Thyroid gland (tissue), 4 donors: ENCODE measurements around the gene FBXO27.

Experiments
- POLR2A ChIP-seq, 2 donors: fragments of 450-650 bp; IDR thresholded peaks; one replicate each; pipeline ENCODE4 v1.6.1; 2017; ENCODE audit warnings: antibody characterized with exemption in 2 of 2, mild to moderate bottlenecking in 2 of 2, moderate library complexity in 1 of 2
- TF ChIP-seq, protein P1 (sequence below), 6 experiments: fragments of 200-600 bp in 3 of 6; fragments of 450-650 bp in 3 of 6; sonication (generic) in 3 of 6; IDR thresholded peaks; one replicate each; pipeline ENCODE4 v1.5.1; 2016 to 2019; ENCODE audit warnings: antibody characterized with exemption in 6 of 6, mild to moderate bottlenecking in 2 of 6, inconsistent platforms in 1 of 6, moderate library complexity in 1 of 6

GRCh38 chr19:38990949-38991697, 41.2 kb downstream of the FBXO27 start:
- TF ChIP-seq, protein P1, sequence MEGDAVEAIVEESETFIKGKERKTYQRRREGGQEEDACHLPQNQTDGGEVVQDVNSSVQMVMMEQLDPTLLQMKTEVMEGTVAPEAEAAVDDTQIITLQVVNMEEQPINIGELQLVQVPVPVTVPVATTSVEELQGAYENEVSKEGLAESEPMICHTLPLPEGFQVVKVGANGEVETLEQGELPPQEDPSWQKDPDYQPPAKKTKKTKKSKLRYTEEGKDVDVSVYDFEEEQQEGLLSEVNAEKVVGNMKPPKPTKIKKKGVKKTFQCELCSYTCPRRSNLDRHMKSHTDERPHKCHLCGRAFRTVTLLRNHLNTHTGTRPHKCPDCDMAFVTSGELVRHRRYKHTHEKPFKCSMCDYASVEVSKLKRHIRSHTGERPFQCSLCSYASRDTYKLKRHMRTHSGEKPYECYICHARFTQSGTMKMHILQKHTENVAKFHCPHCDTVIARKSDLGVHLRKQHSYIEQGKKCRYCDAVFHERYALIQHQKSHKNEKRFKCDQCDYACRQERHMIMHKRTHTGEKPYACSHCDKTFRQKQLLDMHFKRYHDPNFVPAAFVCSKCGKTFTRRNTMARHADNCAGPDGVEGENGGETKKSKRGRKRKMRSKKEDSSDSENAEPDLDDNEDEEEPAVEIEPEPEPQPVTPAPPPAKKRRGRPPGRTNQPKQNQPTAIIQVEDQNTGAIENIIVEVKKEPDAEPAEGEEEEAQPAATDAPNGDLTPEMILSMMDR (IDR thresholded peaks at IDR 0.05), result no peak
- TF ChIP-seq POLR2A (IDR thresholded peaks at IDR 0.05), result no peak
